SU-DHL-6 (cell line): Measurements from ENCODE around the gene THSD7B.

ENCODE experiments used
- H2AFZ ChIP-seq: fragments of 200-600 bp; sonication (generic); 2 replicates; pipeline ENCODE4 v1.6.1; 2014; ENCODE audit warnings: low read depth, mild to moderate bottlenecking, moderate library complexity, mixed read lengths, antibody characterized with exemption, low read length; ENCODE audit not compliant: severe bottlenecking
- H3F3A ChIP-seq: fragments of 200-600 bp; shearing (Covaris generic); 2 replicates; pipeline ENCODE4 v1.6.0; 2016; ENCODE audit warnings: antibody characterized with exemption, mild to moderate bottlenecking; ENCODE audit not compliant: insufficient read depth
- H3K27ac ChIP-seq: fragments of 200-600 bp; sonication (generic); 2 replicates; pipeline ENCODE4 v1.5.1; 2016; ENCODE audit warnings: low read depth, mild to moderate bottlenecking, low read length, moderate library complexity, mixed read lengths
- H3K27me3 ChIP-seq: fragments of 200-600 bp; sonication (generic), shearing (Covaris generic); 2 replicates; pipeline ENCODE4 v1.6.0; 2014; ENCODE audit warnings: mild to moderate bottlenecking, low read length
- H3K36me3 ChIP-seq: fragments of 200-600 bp; sonication (generic); 2 replicates; pipeline ENCODE4 v1.6.1; 2014; ENCODE audit warnings: mild to moderate bottlenecking, low read length, mixed read lengths
- H3K4me2 ChIP-seq: fragments of 300-600, 200-600 bp; shearing (Covaris generic), sonication (generic); 2 replicates; pipeline ENCODE4 v1.6.0; 2014; ENCODE audit warnings: low read length, low read depth, mild to moderate bottlenecking; ENCODE audit not compliant: poor library complexity, severe bottlenecking
- H3K4me3 ChIP-seq: fragments of 200-600 bp; sonication (generic); 2 replicates; pipeline ENCODE4 v1.5.1; 2014; ENCODE audit warnings: antibody characterized with exemption, low read length, mild to moderate bottlenecking, mixed read lengths; ENCODE audit not compliant: insufficient read depth, poor library complexity, severe bottlenecking
- H3K79me2 ChIP-seq: fragments of 200-600 bp; sonication (generic); 2 replicates; pipeline ENCODE4 v1.6.1; 2014; ENCODE audit warnings: mild to moderate bottlenecking, low read length, moderate library complexity; ENCODE audit not compliant: insufficient read depth
- H3K9ac ChIP-seq: fragments of 200-600 bp; sonication (generic); 2 replicates; pipeline ENCODE4 v1.7.0; 2014; ENCODE audit warnings: mild to moderate bottlenecking, low read length
- H3K9me2 ChIP-seq: fragments of 200-600 bp; sonication (generic); replicated peaks from 2 replicates; pipeline ENCODE4 v1.6.1; 2014; ENCODE audit warnings: low read length; ENCODE audit not compliant: insufficient read depth
- H3K9me3 ChIP-seq: fragments of 200-600 bp; sonication (generic); 2 replicates; pipeline ENCODE4 v1.6.1; 2014; ENCODE audit warnings: low read length, mixed read lengths; ENCODE audit not compliant: insufficient read depth
- H4K20me1 ChIP-seq: fragments of 200-600 bp; sonication (generic); 2 replicates; pipeline ENCODE4 v1.6.1; 2014; ENCODE audit warnings: low read depth, mild to moderate bottlenecking, antibody characterized with exemption, low read length, moderate library complexity, mixed read lengths
- EZH2phosphoT487 ChIP-seq: fragments of 200-600 bp; sonication (generic), shearing (Covaris generic); conservative IDR thresholded peaks from 2 replicates; pipeline ENCODE4 v1.6.1; 2018; ENCODE audit warnings: mild to moderate bottlenecking, antibody characterized with exemption, low read length, moderate library complexity, mixed read lengths
- TF ChIP-seq, protein P1 (sequence below): fragments of 200-600 bp; sonication (generic); IDR thresholded peaks from one replicate; pipeline ENCODE4 v1.5.1; 2017; ENCODE audit warnings: antibody characterized with exemption, mild to moderate bottlenecking, low read length, moderate library complexity; ENCODE audit not compliant: insufficient read depth, poor library complexity, severe bottlenecking

The THSD7B gene

DNA sequence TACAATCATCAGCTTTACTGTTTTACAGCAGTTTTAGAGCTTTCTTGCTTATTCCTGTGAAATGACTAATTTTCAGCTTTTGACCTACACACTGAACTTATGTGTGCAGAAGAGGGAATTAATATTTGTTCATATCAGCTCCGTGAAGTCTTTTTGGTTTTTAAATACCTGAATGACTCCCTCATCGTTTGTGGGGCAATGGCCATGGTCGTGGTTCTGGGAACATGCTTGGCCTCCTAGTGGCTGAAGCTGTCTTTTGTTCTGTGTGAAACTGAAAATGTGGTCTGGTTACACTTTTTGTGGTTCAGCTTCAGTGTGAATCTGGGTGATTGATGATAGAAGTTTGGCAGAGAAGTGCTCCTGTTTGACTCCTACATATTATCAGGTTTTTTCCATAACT, 408.1 kb downstream of the THSD7B start:
- no peaks in the 10 kb centered on the region for H4K20me1 ChIP-seq
- H3K27ac ChIP-seq: no peak overlapping the region
- no peaks in the 10 kb centered on the region for H3K27me3 ChIP-seq
- no peak overlapping the region for H2AFZ ChIP-seq
- H3K36me3 ChIP-seq: no peaks in the 10 kb centered on the region
- TF ChIP-seq EZH2phosphoT487: no peak
- TF ChIP-seq, protein P1, sequence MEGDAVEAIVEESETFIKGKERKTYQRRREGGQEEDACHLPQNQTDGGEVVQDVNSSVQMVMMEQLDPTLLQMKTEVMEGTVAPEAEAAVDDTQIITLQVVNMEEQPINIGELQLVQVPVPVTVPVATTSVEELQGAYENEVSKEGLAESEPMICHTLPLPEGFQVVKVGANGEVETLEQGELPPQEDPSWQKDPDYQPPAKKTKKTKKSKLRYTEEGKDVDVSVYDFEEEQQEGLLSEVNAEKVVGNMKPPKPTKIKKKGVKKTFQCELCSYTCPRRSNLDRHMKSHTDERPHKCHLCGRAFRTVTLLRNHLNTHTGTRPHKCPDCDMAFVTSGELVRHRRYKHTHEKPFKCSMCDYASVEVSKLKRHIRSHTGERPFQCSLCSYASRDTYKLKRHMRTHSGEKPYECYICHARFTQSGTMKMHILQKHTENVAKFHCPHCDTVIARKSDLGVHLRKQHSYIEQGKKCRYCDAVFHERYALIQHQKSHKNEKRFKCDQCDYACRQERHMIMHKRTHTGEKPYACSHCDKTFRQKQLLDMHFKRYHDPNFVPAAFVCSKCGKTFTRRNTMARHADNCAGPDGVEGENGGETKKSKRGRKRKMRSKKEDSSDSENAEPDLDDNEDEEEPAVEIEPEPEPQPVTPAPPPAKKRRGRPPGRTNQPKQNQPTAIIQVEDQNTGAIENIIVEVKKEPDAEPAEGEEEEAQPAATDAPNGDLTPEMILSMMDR: no peak
- H3K9ac ChIP-seq: no peak overlapping the region
- H3K4me2 ChIP-seq: no peak overlapping the region
- H3K79me2 ChIP-seq: no peaks in the 10 kb centered on the region
- no peak overlapping the region for H3K4me3 ChIP-seq
- H3K9me2 ChIP-seq: no peaks in the 10 kb centered on the region
- no peaks in the 10 kb centered on the region for H3K9me3 ChIP-seq
- no peaks in the 10 kb centered on the region for H3F3A ChIP-seq

DNA sequence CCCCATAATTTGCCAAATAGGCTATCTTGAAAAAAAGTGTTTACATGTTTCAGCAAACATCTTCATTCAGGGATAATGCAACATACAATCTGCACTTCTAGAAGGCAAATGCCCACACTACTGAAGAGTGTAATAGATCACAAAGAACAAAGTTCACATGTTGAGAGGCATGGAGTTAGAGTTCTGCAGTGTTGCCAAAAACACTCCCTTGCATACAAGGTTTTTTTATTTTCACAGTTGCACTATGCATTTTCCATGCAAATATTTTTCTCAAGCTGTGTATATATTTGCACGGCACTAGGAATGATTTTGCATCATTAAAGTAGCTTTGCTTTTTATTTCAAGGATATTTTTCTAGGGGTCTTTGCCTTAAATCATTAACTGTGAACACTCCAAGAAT, 409.9 kb downstream of the THSD7B start:
- Histone ChIP-seq H3K9me2 (no peaks in the 10 kb centered on the region), H2AFZ (no peak overlapping the region), H3K27me3 (no peaks in the 10 kb centered on the region), H3K36me3 (no peaks in the 10 kb centered on the region), H3K9ac (no peak overlapping the region), H3K4me3 (no peak overlapping the region), H3K79me2 (no peaks in the 10 kb centered on the region), H3K9me3 (no peaks in the 10 kb centered on the region), H3K27ac (no peak overlapping the region), H4K20me1 (no peaks in the 10 kb centered on the region), H3F3A (no peaks in the 10 kb centered on the region), H3K4me2 (no peak overlapping the region)
- TF ChIP-seq, protein P1: no peak
- no peak for TF ChIP-seq EZH2phosphoT487

DNA sequence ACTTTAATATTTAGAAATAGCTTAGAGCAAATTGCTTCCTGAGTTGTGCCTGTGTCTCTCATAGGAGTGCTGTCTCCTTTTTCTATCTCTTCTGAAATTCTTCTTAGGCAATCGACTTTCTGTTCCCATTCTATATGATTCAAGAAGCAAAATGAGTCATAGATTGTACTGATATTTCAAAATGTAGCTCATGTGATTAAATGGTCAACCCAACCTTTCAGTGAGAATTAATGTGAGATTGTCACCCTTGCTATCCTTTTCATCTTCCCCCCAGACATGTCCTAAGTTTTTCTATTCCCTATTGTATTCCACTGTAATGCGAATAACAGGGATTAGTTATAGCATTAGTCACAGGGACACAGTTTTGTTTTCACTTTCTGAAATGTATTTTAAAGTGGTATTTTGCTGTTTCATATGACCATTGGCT, 413.6 kb downstream of the THSD7B start:
- Histone ChIP-seq H3K27me3 (no peaks in the 10 kb centered on the region), H3K9me3 (no peaks in the 10 kb centered on the region), H3K27ac (no peak overlapping the region), H3K4me2 (no peak overlapping the region), H3K9me2 (no peaks in the 10 kb centered on the region), H2AFZ (no peak overlapping the region), H3K4me3 (no peak overlapping the region), H3K79me2 (no peaks in the 10 kb centered on the region), H3K9ac (no peak overlapping the region), H3K36me3 (no peaks in the 10 kb centered on the region), H3F3A (no peaks in the 10 kb centered on the region), H4K20me1 (no peaks in the 10 kb centered on the region)
- TF ChIP-seq, protein P1: no peak
- TF ChIP-seq EZH2phosphoT487: no peak
